GM21619 (cell line): Measurements from ENCODE around the gene KLK3.
A peak's percentile ranks its signal among the peaks of the same experiment; 100 is the strongest.

Source experiments
- ATAC-seq: cut with Tn5 transposase; IDR thresholded peaks from one replicate; pipeline ENCODE4 v1.9.1; 2021; ENCODE audit not compliant: unreplicated experiment

Gene KLK3

GRCh38 chr19:50830266-50831025, 24.3 kb upstream of the KLK3 start:
- no peak for ATAC-seq

- no peak for ATAC-seq
Observed at GRCh38 chr19:50831026-50831396, 23.7 kb upstream of the KLK3 start.

GRCh38 chr19:50832666-50833065, 22.0 kb upstream of the KLK3 start:
- ATAC-seq = no peak

GRCh38 chr19:50833117-50833801, 21.5 kb upstream of the KLK3 start, which contains the start of gene KLK15:
KLK15 (minus strand) TSS chr19:50833574; CDS start chr19:50831492, 2,082 bp downstream.
- ATAC-seq = no peak

GRCh38 chr19:50833802-50834167, 20.9 kb upstream of the KLK3 start:
- no peak for ATAC-seq

- ATAC-seq = no peak
Observed at GRCh38 chr19:50835103-50835784, 19.5 kb upstream of the KLK3 start.

- ATAC-seq = peak; percentile 74
Observed at GRCh38 chr19:50835785-50836542, 18.8 kb upstream of the KLK3 start.

GRCh38 chr19:50836543-50837195, 18.0 kb upstream of the KLK3 start:
- no peak for ATAC-seq

- no peak for ATAC-seq
Observed at GRCh38 chr19:50837300-50837699, 17.4 kb upstream of the KLK3 start.

- ATAC-seq = no peak
Observed at GRCh38 chr19:50838239-50838638, 16.5 kb upstream of the KLK3 start.

GRCh38 chr19:50839712-50840655, 14.7 kb upstream of the KLK3 start:
- ATAC-seq = no peak

- no peak for ATAC-seq
Observed at GRCh38 chr19:50842130-50842529, 12.6 kb upstream of the KLK3 start.

GRCh38 chr19:50843205-50843604, 11.5 kb upstream of the KLK3 start:
- ATAC-seq = no peak

GRCh38 chr19:50843701-50844221, 11.0 kb upstream of the KLK3 start:
- no peak for ATAC-seq

- ATAC-seq = no peak
Observed at GRCh38 chr19:50844296-50844935, 10.3 kb upstream of the KLK3 start.

GRCh38 chr19:50850738-50851137, 4.0 kb upstream of the KLK3 start:
- ATAC-seq = no peak

GRCh38 chr19:50851620-50852019, 3.1 kb upstream of the KLK3 start:
- ATAC-seq = no peak

- ATAC-seq = no peak
Observed at GRCh38 chr19:50857366-50857765, 2.7 kb downstream of the KLK3 start.

GRCh38 chr19:50858886-50859285, 4.2 kb downstream of the KLK3 start:
- ATAC-seq = no peak
